ENCODE data around the gene HABP2.

Gene HABP2

GRCh38 chr10:113589201-113589770, 36.4 kb downstream of the HABP2 start:
- Histone ChIP-seq H3K27me3 (ENCODE audit: insufficient read depth, low read depth, severe bottlenecking) (no peaks in the 10 kb centered on the region), H3K9me3 (ENCODE audit: severe bottlenecking) (no peaks in the 10 kb centered on the region), H3K4me3 (ENCODE audit: low read depth, low read length) (no peak overlapping the region), H3K27ac (no peak overlapping the region), H3K36me3 (no peaks in the 10 kb centered on the region)
- no peak for DNase-seq
- TF ChIP-seq, protein P1, sequence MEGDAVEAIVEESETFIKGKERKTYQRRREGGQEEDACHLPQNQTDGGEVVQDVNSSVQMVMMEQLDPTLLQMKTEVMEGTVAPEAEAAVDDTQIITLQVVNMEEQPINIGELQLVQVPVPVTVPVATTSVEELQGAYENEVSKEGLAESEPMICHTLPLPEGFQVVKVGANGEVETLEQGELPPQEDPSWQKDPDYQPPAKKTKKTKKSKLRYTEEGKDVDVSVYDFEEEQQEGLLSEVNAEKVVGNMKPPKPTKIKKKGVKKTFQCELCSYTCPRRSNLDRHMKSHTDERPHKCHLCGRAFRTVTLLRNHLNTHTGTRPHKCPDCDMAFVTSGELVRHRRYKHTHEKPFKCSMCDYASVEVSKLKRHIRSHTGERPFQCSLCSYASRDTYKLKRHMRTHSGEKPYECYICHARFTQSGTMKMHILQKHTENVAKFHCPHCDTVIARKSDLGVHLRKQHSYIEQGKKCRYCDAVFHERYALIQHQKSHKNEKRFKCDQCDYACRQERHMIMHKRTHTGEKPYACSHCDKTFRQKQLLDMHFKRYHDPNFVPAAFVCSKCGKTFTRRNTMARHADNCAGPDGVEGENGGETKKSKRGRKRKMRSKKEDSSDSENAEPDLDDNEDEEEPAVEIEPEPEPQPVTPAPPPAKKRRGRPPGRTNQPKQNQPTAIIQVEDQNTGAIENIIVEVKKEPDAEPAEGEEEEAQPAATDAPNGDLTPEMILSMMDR (IDR thresholded peaks at IDR 0.05; ENCODE audit: low read depth, low read length), result no peak

DNA sequence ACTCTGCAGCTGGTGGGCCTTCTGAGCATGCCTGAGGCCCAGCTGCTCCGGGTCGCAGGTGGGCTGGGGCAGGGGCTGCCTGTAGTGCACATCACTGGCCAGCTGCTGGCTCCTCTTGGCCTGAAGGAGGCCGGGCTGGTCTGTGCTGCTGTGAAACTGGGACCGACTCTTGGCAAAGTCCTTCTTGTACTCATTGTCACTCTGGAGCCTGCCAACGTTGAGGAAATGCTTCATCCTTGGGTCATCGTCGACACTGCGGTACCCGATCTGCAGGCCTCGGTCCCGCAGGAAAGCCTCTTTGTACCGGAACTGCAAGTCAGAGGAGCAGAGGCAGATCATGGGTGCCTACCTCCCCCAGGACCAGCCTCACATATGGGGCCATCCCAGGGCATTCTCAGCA, 37.7 kb downstream of the HABP2 start:
- no peak overlapping the region for H3K4me3 ChIP-seq (ENCODE audit: low read depth, low read length)
- H3K9me3 ChIP-seq (ENCODE audit: severe bottlenecking), result no peaks in the 10 kb centered on the region
- TF ChIP-seq, protein P1 (IDR thresholded peaks at IDR 0.05; ENCODE audit: low read depth, low read length), result no peak
- DNase-seq, result no peak
- no peak overlapping the region for H3K27ac ChIP-seq
- H3K36me3 ChIP-seq, result no peaks in the 10 kb centered on the region
- H3K27me3 ChIP-seq (ENCODE audit: insufficient read depth, low read depth, severe bottlenecking), result no peaks in the 10 kb centered on the region

GRCh38 chr10:113592380-113592779, 39.5 kb downstream of the HABP2 start:
- Histone ChIP-seq H3K9me3 (ENCODE audit: severe bottlenecking) (no peaks in the 10 kb centered on the region), H3K4me3 (ENCODE audit: low read depth, low read length) (no peak overlapping the region), H3K27me3 (ENCODE audit: insufficient read depth, low read depth, severe bottlenecking) (no peaks in the 10 kb centered on the region), H3K36me3 (no peaks in the 10 kb centered on the region), H3K27ac (no peak overlapping the region)
- DNase-seq, result no peak
- TF ChIP-seq, protein P1 (IDR thresholded peaks at IDR 0.05; ENCODE audit: low read depth, low read length), result no peak

GRCh38 chr10:113594652-113595051, 41.8 kb downstream of the HABP2 start:
- H3K36me3 ChIP-seq, result no peaks in the 10 kb centered on the region
- DNase-seq, result no peak
- TF ChIP-seq, protein P1 (IDR thresholded peaks at IDR 0.05; ENCODE audit: low read depth, low read length), result no peak
- H3K4me3 ChIP-seq (ENCODE audit: low read depth, low read length), result no peak overlapping the region
- H3K9me3 ChIP-seq (ENCODE audit: severe bottlenecking), result no peaks in the 10 kb centered on the region
- H3K27me3 ChIP-seq (ENCODE audit: insufficient read depth, low read depth, severe bottlenecking), result no peaks in the 10 kb centered on the region
- no peak overlapping the region for H3K27ac ChIP-seq

DNA sequence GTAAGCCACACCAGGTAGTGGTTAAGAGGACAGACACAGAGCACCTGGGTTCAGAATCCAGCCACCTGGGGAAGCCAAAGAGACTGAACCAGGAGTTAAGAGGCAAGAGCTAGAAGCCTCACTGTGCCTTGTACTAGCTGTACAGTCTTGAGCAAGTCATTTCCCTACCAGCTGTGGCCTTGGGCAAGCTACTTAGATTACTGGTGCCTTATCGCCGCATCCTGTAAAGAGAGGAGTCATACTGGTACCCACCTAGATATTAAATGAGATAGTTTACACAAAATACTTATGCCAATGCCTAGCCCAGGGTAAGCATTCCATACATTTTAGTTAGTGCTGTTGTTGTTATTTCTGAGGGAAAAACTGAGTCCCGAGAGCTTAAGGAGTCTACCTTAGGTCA, 47.7 kb downstream of the HABP2 start:
- TF ChIP-seq, protein P1 (IDR thresholded peaks at IDR 0.05; ENCODE audit: low read depth, low read length), result no peak
- Histone ChIP-seq H3K9me3 (ENCODE audit: severe bottlenecking) (no peaks in the 10 kb centered on the region), H3K27ac (no peak overlapping the region), H3K27me3 (ENCODE audit: insufficient read depth, low read depth, severe bottlenecking) (no peaks in the 10 kb centered on the region), H3K4me3 (ENCODE audit: low read depth, low read length) (no peak overlapping the region), H3K36me3 (no peaks in the 10 kb centered on the region)
- DNase-seq, result no peak
